Measurements from ENCODE around the gene ZNF787.

DNA sequence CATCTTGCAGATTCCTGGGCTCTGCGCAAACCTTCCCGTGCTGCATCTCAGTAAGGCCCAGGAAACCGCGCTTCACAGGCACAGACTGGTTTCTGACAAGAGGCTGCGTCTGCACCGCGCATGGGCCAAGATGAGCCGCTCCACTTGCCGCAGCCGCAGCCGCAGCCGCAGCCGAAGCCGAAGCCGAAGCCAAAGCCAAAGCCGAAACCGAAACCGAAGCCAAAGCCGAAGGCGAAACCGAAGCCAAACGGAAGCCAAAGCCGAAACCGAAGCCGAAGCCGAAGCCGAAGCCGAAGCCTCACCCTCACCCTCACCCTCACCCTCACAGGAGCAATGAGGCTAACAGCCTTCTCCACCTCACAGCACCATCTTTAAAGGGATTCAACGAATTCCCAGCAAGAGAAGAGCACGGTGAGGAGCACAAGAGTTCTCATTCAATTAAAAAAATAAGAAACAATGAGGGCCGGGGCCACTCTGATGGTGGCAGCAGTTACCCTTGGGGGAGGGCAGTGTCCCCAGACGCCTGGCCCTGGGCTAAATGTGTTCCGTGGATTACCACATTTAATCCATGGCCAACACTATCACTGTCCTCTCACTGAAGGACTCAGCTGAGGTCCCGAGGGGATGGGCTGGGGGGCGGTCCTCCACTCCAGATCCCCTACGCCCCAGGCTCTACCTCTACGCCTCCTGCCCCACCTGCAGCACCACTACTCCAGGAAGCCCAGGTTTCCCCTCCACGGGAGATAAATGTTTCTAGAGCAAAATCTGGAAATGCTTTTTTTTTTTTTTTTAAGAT lies 29.1 kb downstream of the ZNF787 start:
- TF ChIP-seq, protein P1, sequence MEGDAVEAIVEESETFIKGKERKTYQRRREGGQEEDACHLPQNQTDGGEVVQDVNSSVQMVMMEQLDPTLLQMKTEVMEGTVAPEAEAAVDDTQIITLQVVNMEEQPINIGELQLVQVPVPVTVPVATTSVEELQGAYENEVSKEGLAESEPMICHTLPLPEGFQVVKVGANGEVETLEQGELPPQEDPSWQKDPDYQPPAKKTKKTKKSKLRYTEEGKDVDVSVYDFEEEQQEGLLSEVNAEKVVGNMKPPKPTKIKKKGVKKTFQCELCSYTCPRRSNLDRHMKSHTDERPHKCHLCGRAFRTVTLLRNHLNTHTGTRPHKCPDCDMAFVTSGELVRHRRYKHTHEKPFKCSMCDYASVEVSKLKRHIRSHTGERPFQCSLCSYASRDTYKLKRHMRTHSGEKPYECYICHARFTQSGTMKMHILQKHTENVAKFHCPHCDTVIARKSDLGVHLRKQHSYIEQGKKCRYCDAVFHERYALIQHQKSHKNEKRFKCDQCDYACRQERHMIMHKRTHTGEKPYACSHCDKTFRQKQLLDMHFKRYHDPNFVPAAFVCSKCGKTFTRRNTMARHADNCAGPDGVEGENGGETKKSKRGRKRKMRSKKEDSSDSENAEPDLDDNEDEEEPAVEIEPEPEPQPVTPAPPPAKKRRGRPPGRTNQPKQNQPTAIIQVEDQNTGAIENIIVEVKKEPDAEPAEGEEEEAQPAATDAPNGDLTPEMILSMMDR (conservative IDR thresholded peaks at IDR 0.05; ENCODE audit: low read length), result no peak
- no peak for TF ChIP-seq EZH2phosphoT487 (IDR thresholded peaks at IDR 0.05; ENCODE audit: borderline replicate concordance, low read depth, low read length)
